OCI-LY1 (cell line): Measurements from ENCODE around the gene HIVEP2.

Source experiments
- H2AFZ ChIP-seq: fragments of 200-600 bp; sonication (generic), shearing (Covaris generic); 2 replicates; pipeline ENCODE4 v1.6.0; 2014; ENCODE audit warnings: antibody characterized with exemption, mild to moderate bottlenecking, low read length
- H3F3A ChIP-seq: fragments of 200-600 bp; sonication (generic), shearing (Covaris generic); 2 replicates; pipeline ENCODE4 v1.6.0; 2014; ENCODE audit warnings: mild to moderate bottlenecking, antibody characterized with exemption, low read length, moderate library complexity; ENCODE audit not compliant: insufficient read depth
- H3K27ac ChIP-seq: fragments of 200-600 bp; sonication (generic); 2 replicates; pipeline ENCODE4 v1.5.1; 2014; ENCODE audit warnings: low read length, mixed run types, mild to moderate bottlenecking, low read depth; ENCODE audit not compliant: poor library complexity, severe bottlenecking
- H3K27me3 ChIP-seq: fragments of 200-600 bp; sonication (generic); 2 replicates; pipeline ENCODE4 v1.6.0; 2014; ENCODE audit warnings: antibody characterized with exemption, mild to moderate bottlenecking, low read length, moderate library complexity; ENCODE audit not compliant: insufficient read depth
- H3K36me3 ChIP-seq: fragments of 200-600 bp; sonication (generic); 2 replicates; pipeline ENCODE4 v1.6.1; 2014; ENCODE audit warnings: mild to moderate bottlenecking, antibody characterized with exemption, low read length, moderate library complexity, mixed read lengths; ENCODE audit not compliant: insufficient read depth
- H3K4me1 ChIP-seq: fragments of 200-600 bp; sonication (generic); 2 replicates; pipeline ENCODE4 v1.5.1; 2014; ENCODE audit warnings: mild to moderate bottlenecking, low read length, moderate library complexity; ENCODE audit not compliant: insufficient read depth, severe bottlenecking
- H3K4me2 ChIP-seq: fragments of 200-600 bp; sonication (generic), shearing (Covaris generic); 2 replicates; pipeline ENCODE4 v1.6.1; 2014; ENCODE audit warnings: low read length
- H3K4me3 ChIP-seq: fragments of 200-600 bp; sonication (generic); 2 replicates; pipeline ENCODE4 v1.5.1; 2014; ENCODE audit warnings: low read length, low read depth, mild to moderate bottlenecking, mixed read lengths; ENCODE audit not compliant: poor library complexity, severe bottlenecking
- H3K79me2 ChIP-seq: fragments of 200-600 bp; shearing (Covaris generic); 2 replicates; pipeline ENCODE4 v1.6.1; 2016; ENCODE audit warnings: mixed run types, low read length, mixed read lengths; ENCODE audit not compliant: insufficient read depth
- H3K9ac ChIP-seq: fragments of 200-600 bp; sonication (generic), shearing (Covaris generic); 2 replicates; pipeline ENCODE4 v1.6.1; 2014; ENCODE audit warnings: mild to moderate bottlenecking, low read length, mixed read lengths
- H3K9me2 ChIP-seq: fragments of 200-600 bp; sonication (generic), shearing (Covaris generic); 2 replicates; pipeline ENCODE4 v1.6.1; 2014; ENCODE audit warnings: low read depth, mild to moderate bottlenecking, low read length, mixed read lengths
- H3K9me3 ChIP-seq: fragments of 200-600 bp; shearing (Covaris generic); 2 replicates; pipeline ENCODE4 v1.6.1; 2014; ENCODE audit warnings: low read length, mixed read lengths
- H4K20me1 ChIP-seq: fragments of 200-600 bp; sonication (generic), shearing (Covaris generic); 2 replicates; pipeline ENCODE4 v1.6.0; 2016; ENCODE audit warnings: mild to moderate bottlenecking, low read length; ENCODE audit not compliant: insufficient read depth
- CTCF ChIP-seq: fragments of 200-600 bp; sonication (generic), shearing (Covaris generic); IDR thresholded peaks from 2 replicates; pipeline ENCODE4 v1.5.1; 2017; ENCODE audit warnings: mild to moderate bottlenecking, antibody characterized with exemption, low read length, moderate library complexity, mixed read lengths
- EZH2 ChIP-seq: fragments of 200-600 bp; sonication (generic), shearing (Covaris generic); IDR thresholded peaks from 2 replicates; pipeline ENCODE4 v1.8.0; 2017; ENCODE audit warnings: borderline replicate concordance, mixed run types, mild to moderate bottlenecking, antibody characterized with exemption, low read length, moderate library complexity, mixed read lengths

The HIVEP2 gene

GRCh38 chr6:142830807-142831206 is 114.2 kb downstream of the HIVEP2 start:
- no peak overlapping the region for H2AFZ ChIP-seq

GRCh38 chr6:142830116-142830710 is 114.8 kb downstream of the HIVEP2 start:
- H3F3A ChIP-seq = peaks cover 3% of the 10 kb centered on the region; the same call in 1 of the 2 replicates
- no peaks in the 10 kb centered on the region for H3K27me3 ChIP-seq
- no peaks in the 10 kb centered on the region for H3K79me2 ChIP-seq
- H3K27ac ChIP-seq = no peak overlapping the region
- no peaks in the 10 kb centered on the region for H3K4me1 ChIP-seq
- TF ChIP-seq EZH2 (no peak), CTCF (no peak)
- no peaks in the 10 kb centered on the region for H3K9me2 ChIP-seq
- H3K9ac ChIP-seq = no peak overlapping the region
- H3K4me3 ChIP-seq = no peak overlapping the region
- no peak overlapping the region for H2AFZ ChIP-seq
- no peaks in the 10 kb centered on the region for H3K9me3 ChIP-seq
- no peak overlapping the region for H3K4me2 ChIP-seq
- no peaks in the 10 kb centered on the region for H4K20me1 ChIP-seq
- H3K36me3 ChIP-seq = peaks cover 15% of the 10 kb centered on the region; the same call in 1 of the 2 replicates

More at GRCh38 chr6:142830807-142831206, 114.2 kb downstream of the HIVEP2 start:
- H3K9ac ChIP-seq = no peak overlapping the region
- H3K27ac ChIP-seq = no peak overlapping the region
- H3K9me3 ChIP-seq = no peaks in the 10 kb centered on the region
- H3K4me3 ChIP-seq = no peak overlapping the region
- no peaks in the 10 kb centered on the region for H3K9me2 ChIP-seq
- H3K27me3 ChIP-seq = no peaks in the 10 kb centered on the region
- peaks cover 3% of the 10 kb centered on the region; the same call in 1 of the 2 replicates for H3F3A ChIP-seq
- no peak for TF ChIP-seq EZH2
- no peak for TF ChIP-seq CTCF
- H3K4me2 ChIP-seq = no peak overlapping the region
- H4K20me1 ChIP-seq = no peaks in the 10 kb centered on the region
- H3K79me2 ChIP-seq = no peaks in the 10 kb centered on the region
- H3K4me1 ChIP-seq = no peaks in the 10 kb centered on the region
- peaks cover 15% of the 10 kb centered on the region; the same call in 1 of the 2 replicates for H3K36me3 ChIP-seq

GRCh38 chr6:142829556-142829955 is 115.4 kb downstream of the HIVEP2 start:
- Histone ChIP-seq H3K9me3 (no peaks in the 10 kb centered on the region), H3K9ac (no peak overlapping the region)

More at GRCh38 chr6:142829556-142829955, 115.4 kb downstream of the HIVEP2 start:
- H3K4me1 ChIP-seq = no peaks in the 10 kb centered on the region
- no peak overlapping the region for H3K27ac ChIP-seq
- H3K4me2 ChIP-seq = no peak overlapping the region
- H3F3A ChIP-seq = peaks cover 3% of the 10 kb centered on the region; the same call in 1 of the 2 replicates
- H3K4me3 ChIP-seq = no peak overlapping the region
- H4K20me1 ChIP-seq = no peaks in the 10 kb centered on the region
- no peaks in the 10 kb centered on the region for H3K9me2 ChIP-seq
- TF ChIP-seq CTCF = no peak
- TF ChIP-seq EZH2 = no peak
- H3K36me3 ChIP-seq = peaks cover 15% of the 10 kb centered on the region; the same call in 1 of the 2 replicates
- no peaks in the 10 kb centered on the region for H3K79me2 ChIP-seq
- no peaks in the 10 kb centered on the region for H3K27me3 ChIP-seq
- no peak overlapping the region for H2AFZ ChIP-seq
